HG03175 (cell line): ENCODE results near the gene LEKR1.

ENCODE experiments used
- ATAC-seq: cut with Tn5 transposase; IDR thresholded peaks from one replicate; pipeline ENCODE4 v1.9.1; 2021; ENCODE audit warnings: mild to moderate bottlenecking, moderate library complexity; ENCODE audit not compliant: unreplicated experiment

Gene LEKR1

GRCh38 chr3:157046520-157046919, 220.4 kb downstream of the LEKR1 start:
- ATAC-seq: peak; percentile 58

- no peak for ATAC-seq
Observed at GRCh38 chr3:157051055-157051454, 224.9 kb downstream of the LEKR1 start.

- no peak for ATAC-seq
Observed at GRCh38 chr3:157051591-157051990, 225.4 kb downstream of the LEKR1 start.

- ATAC-seq: no peak
Observed at GRCh38 chr3:157056035-157056434, 229.9 kb downstream of the LEKR1 start.

GRCh38 chr3:157058392-157059071, 232.4 kb downstream of the LEKR1 start:
- no peak for ATAC-seq

GRCh38 chr3:157059181-157059580, 233.0 kb downstream of the LEKR1 start:
- ATAC-seq: peak; percentile 66

- peak; percentile 54 for ATAC-seq
Observed at GRCh38 chr3:157059661-157060060, 233.5 kb downstream of the LEKR1 start.

- no peak for ATAC-seq
Observed at GRCh38 chr3:157061265-157061664, 235.1 kb downstream of the LEKR1 start.

GRCh38 chr3:157063469-157063868, 237.3 kb downstream of the LEKR1 start:
- no peak for ATAC-seq

GRCh38 chr3:157063926-157064325, 237.8 kb downstream of the LEKR1 start:
- peak; percentile 12 for ATAC-seq

GRCh38 chr3:157064402-157064801, 238.2 kb downstream of the LEKR1 start:
- peak; percentile 80 for ATAC-seq

GRCh38 chr3:157065201-157065600, 239.0 kb downstream of the LEKR1 start:
- no peak for ATAC-seq

- ATAC-seq: no peak
Observed at GRCh38 chr3:157066335-157067098, 240.4 kb downstream of the LEKR1 start.

- peak; percentile 48 for ATAC-seq
Observed at GRCh38 chr3:157067114-157067513, 241.0 kb downstream of the LEKR1 start.

- ATAC-seq: no peak
Observed at GRCh38 chr3:157069406-157069805, 243.3 kb downstream of the LEKR1 start.

GRCh38 chr3:157069846-157070677, 243.9 kb downstream of the LEKR1 start:
- ATAC-seq: no peak

GRCh38 chr3:157070678-157070999, 244.5 kb downstream of the LEKR1 start:
- ATAC-seq: no peak

- ATAC-seq: no peak
Observed at GRCh38 chr3:157071744-157072525, 245.8 kb downstream of the LEKR1 start.

GRCh38 chr3:157073810-157074209, 247.7 kb downstream of the LEKR1 start:
- ATAC-seq: no peak

GRCh38 chr3:157074490-157074889, 248.3 kb downstream of the LEKR1 start:
- no peak for ATAC-seq

- no peak for ATAC-seq
Observed at GRCh38 chr3:157074981-157075380, 248.8 kb downstream of the LEKR1 start.
